GM18498 (cell line): ENCODE data around the gene BRINP2.

Experiments used
- ATAC-seq: cut with Tn5 transposase; IDR thresholded peaks from one replicate; pipeline ENCODE4 v1.9.1; 2021; ENCODE audit warnings: mild to moderate bottlenecking, moderate library complexity; ENCODE audit not compliant: unreplicated experiment

BRINP2 gene

DNA sequence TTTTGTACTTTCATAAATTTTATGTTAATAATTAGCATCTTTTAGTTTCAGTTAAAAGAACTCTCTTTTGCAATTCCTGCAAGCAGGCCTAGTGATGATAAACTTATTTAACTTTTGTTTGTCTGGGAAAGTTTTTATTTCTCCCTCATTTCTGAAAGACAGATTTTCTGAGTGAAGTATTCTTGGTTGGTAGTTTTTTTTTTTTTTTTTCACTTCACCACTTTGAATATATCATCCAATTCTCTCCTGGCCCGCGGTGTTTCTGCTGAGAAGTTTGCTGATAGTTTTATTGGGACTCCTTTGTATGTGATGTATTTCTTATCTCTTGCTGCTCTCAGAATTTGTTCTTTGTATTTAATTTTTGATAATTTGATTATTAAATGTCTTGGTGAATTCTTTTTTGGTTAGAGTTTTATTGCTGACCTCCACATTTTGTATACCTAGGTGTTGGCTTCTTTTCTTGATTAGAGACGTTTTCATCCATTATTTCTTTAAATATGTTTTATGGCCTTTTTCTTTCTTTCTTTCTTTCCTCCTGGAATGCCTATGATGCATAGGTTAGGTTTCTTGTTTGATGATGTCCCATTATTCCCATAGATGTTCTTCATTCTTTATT lies 45.9 kb downstream of the BRINP2 start:
- ATAC-seq = no peak

GRCh38 chr1:177219554-177220458 lies 49.0 kb downstream of the BRINP2 start:
- no peak for ATAC-seq

GRCh38 chr1:177223359-177223758 lies 52.6 kb downstream of the BRINP2 start:
- no peak for ATAC-seq

GRCh38 chr1:177227978-177228692 lies 57.4 kb downstream of the BRINP2 start:
- no peak for ATAC-seq

- ATAC-seq = no peak
These were observed 57.9 kb downstream of the BRINP2 start for GRCh38 chr1:177228693-177229065.

- ATAC-seq = no peak
These were observed 59.0 kb downstream of the BRINP2 start for GRCh38 chr1:177229781-177230180.

DNA sequence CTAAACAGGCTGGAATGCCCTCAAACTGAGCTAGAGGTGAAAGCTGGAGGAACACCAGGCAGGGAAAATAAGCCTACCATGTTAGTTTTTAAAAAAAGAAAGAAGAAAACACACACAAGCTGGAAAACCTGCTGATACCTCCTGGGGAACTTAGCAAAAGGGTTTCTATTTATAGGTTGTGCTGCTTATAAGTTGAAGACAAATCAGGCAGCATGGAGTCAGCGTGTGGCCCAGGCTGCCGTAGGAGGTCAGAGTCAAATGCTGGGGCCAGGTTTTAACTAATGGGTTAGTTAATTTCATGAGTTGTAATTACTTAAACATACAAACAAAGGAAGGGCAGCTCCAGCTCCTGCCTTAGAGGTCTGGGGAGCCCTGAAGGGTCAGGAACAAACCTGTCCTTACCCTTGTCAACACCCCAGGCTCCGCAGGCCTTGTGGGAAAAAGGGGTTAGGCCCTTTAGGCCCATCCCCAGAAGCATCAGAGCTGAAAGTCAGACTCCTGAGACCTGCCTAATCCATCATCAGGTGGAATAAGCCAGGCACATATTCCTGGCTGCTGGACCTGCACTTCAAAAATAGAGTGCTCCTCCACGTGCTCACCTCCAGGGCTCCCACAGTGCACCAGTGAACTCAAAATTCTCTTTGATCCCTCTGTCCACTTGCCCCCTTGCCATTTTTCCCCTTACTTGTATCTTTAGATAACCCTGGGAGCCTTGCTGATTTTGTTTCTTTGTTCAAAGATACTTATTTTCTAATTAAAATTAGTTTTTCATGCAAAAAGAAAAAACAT lies 59.7 kb downstream of the BRINP2 start:
- no peak for ATAC-seq

DNA sequence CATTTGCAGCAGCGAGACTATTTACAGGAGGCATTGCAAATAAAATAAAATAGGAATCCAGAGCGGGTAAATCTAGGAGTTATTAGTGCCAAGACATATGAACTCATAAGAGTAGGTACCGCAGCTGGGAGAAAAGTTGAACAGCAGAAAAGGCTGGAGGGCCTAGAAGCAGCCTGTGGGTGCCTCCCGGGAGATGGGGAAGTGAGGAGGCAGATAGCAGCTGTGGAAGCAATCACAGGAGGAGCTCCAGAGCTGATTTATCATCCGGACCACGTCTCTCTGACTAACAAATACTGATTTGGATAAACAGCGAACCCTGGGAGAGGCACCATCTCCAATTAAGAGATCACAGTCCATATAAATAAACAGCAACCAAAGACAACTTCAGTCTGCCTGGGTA lies 64.6 kb downstream of the BRINP2 start:
- ATAC-seq = no peak

- no peak for ATAC-seq
These were observed 66.2 kb downstream of the BRINP2 start for GRCh38 chr1:177236962-177237361.

GRCh38 chr1:177238967-177239366 lies 68.2 kb downstream of the BRINP2 start:
- ATAC-seq = no peak

GRCh38 chr1:177239792-177240191 lies 69.0 kb downstream of the BRINP2 start:
- ATAC-seq = no peak

- no peak for ATAC-seq
These were observed 73.0 kb downstream of the BRINP2 start for GRCh38 chr1:177243773-177244172.

- ATAC-seq = no peak
These were observed 76.2 kb downstream of the BRINP2 start for GRCh38 chr1:177246710-177247580.

DNA sequence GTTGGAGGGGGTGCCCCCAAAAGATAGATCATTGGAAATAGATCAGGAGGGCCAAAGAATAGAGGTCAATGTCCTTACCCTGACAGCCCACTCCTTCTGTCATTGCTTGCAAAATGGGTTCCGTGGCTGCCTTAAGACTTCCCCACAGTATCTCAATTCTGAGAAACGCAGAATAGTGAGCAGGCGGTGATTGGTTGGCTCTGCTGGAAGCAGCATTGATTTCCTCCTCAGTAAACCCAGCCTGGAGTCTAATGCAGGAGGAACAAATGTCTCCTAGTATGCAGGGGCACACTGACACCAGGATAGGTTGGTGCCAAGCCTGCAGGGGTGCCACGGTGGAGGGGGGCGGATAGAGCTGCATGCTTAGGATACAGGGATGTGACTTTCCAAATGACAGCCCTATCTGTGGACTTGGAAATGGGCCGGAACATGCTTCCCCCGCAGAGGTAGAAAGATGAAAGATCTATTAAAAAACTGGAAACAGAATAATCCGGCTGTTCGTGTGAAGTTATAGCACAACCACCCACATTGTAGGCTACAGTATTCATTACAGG lies 76.9 kb downstream of the BRINP2 start:
- ATAC-seq = no peak

- ATAC-seq = no peak
These were observed 77.5 kb downstream of the BRINP2 start for GRCh38 chr1:177248258-177248657.

DNA sequence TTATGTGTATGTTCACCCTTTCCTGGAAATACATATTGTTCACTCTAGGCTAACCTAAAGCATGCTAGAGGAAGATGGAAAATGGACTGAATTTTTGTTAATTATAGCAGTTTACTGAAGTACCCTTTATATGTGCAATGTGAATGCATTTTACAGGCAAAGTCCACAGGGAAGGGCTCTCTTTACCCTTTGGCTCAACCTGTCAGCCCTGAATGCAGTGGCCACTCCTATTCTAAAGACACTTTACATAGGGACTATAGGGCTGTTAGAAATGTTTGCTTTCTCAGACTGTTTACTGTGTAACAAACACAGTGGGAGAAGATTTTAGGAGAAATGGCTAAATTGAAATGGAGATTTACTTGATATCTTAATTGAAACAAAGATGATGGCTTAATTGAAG lies 78.5 kb downstream of the BRINP2 start:
- no peak for ATAC-seq

- no peak for ATAC-seq
These were observed 82.1 kb downstream of the BRINP2 start for GRCh38 chr1:177252877-177253276.

DNA sequence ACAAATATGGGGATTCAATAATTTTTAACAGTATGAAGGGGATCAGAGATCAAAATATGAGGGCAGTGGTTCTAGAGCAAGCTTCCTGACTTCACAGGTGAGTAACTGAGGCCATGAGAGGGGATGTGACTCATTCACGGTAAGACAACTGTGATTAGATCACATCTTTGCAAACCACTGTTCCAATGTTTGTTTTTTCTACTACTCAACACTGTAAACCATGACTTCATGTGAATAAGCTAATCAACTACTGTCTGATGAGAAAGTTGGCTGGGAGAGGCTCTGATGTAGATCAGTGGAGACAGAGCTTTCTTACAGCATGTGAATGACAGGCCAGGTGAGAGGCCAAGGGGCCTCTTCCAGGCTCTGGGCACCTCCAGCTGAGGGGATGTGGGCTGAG lies 84.7 kb downstream of the BRINP2 start:
- no peak for ATAC-seq

DNA sequence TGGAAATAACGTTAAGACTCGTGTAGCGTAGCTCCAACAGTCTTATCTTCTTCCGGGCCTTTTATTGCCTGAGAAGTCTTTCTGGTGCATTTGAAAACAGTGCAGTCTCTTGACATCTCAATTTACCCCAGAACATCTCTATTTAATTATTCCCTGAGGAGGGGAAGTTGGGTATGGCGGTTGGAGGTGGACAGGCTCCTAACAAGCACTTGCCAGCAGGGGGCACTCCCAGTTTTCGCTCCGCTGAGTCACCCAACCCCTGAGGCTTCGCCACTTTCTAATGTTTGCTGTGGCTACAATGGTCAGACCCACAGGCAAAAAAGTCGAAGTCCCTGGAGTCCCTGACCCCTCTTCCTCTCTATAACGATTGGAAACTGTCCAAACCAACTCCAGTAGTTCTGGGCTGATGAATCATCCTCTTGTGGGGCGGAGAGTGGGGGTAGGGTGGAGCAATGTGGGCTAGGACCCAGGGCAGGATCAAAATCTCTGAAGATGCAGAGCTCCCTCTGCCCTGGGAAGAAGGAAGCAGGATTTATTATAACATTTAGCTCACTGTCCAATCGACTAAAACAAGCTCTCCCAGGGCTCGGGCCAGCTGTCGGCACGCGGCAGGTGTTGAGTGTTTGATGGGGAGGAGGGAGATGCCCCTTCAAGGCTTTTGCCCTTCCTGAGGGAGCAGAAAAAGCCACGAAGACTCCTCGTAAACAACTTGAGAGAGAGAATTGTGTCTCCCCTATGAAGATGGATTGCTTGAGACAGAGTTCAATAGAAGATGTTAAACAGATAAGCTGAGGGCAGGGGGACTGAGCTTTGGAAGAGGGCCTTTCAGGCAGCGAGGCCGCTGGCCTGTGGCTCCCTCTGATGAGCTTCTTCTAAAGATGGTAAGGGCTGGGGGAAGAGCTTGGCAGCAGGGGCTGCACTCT lies 85.7 kb downstream of the BRINP2 start:
- ATAC-seq = no peak
